Measurements from ENCODE around the gene AP3B1. TPM values are rescaled to one million over a fixed set of nuclear protein-coding genes. Genes with fewer than 3 reads are reported as not detected.

Gene AP3B1
- total RNA-seq, 6 donors from 2014 or later, result 25.7 to 66.9 (median 37.8) TPM

DNA sequence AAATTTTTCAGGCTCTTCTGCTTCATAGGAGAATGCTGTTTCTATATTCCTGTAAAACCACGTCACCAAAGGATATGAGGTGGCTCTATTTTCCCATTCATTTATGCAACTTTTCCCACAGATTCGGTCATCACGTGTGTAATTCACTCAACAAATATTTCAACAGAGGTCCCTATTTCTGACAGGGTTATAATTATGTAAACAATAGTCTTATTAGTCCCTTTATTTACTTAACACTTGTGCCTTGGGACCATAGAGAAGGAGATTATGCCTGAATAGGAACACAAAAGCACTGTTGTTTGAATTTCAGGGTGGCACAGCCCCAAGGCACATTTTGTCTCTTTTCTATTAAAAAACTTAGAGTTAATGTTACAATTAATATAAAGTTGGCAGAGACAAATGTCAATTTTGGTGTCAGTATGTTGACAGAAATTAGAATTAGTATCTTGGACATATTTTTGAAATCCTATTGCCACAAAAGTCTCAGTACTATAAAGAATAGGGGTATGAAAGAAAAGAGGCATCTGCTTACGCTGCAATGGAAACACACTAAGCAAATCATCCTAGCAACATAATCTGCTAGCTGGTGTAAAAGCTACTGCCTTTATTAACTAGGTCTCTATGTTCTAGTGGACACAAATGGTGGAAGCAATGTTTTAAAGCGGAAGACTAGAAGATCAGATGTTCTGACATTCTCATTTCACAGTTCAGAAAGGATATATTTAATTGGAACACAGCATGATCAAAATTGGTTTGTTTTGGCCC lies 289.3 kb downstream of the AP3B1 start:
- Histone ChIP-seq H3K4me1 (peaks cover 0 to 4% (median 1%) of the 10 kb centered on the region in 4 donors), H3K36me3 (peaks cover 0 to 7% (median 0%) of the 10 kb centered on the region in 4 donors), H3K27me3 (no peaks in the 10 kb centered on the region), H3K27ac (no peak overlapping the region), H3K4me3 (no peak overlapping the region), H3K9me3 (no peaks in the 10 kb centered on the region)
- 66 to 77% methylated on average over 5 of the region's 5 CpGs for WGBS, 2 donors
- TF ChIP-seq POLR2AphosphoS5 (IDR thresholded peaks at IDR 0.05) (no peak), POLR2A (IDR thresholded peaks at IDR 0.05) (no peak), EP300 (IDR thresholded peaks at IDR 0.05) (no peak)
- TF ChIP-seq, protein P1, sequence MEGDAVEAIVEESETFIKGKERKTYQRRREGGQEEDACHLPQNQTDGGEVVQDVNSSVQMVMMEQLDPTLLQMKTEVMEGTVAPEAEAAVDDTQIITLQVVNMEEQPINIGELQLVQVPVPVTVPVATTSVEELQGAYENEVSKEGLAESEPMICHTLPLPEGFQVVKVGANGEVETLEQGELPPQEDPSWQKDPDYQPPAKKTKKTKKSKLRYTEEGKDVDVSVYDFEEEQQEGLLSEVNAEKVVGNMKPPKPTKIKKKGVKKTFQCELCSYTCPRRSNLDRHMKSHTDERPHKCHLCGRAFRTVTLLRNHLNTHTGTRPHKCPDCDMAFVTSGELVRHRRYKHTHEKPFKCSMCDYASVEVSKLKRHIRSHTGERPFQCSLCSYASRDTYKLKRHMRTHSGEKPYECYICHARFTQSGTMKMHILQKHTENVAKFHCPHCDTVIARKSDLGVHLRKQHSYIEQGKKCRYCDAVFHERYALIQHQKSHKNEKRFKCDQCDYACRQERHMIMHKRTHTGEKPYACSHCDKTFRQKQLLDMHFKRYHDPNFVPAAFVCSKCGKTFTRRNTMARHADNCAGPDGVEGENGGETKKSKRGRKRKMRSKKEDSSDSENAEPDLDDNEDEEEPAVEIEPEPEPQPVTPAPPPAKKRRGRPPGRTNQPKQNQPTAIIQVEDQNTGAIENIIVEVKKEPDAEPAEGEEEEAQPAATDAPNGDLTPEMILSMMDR (IDR thresholded peaks at IDR 0.05), result no peak
- no peak for ATAC-seq (ENCODE audit: low FRiP score in 2 of 2)
- no peak for DNase-seq

DNA sequence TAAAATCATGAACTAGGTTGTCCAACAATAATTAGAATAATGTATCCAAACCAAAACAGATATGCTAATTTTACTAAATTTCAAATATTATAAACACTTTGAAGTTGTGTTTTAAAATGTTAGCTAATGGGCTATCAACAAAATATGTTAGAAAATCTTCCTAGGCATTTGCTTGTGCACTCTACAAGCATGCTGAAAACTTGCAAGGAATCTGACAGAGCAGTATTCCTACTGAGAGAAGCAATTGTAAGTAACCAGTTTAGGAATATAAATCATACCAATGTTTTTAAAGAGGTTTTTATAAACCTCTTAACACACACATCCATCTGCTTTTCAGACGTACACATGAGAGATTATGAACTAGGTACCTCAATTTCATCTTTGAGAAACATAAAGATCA lies 289.9 kb downstream of the AP3B1 start:
- TF ChIP-seq POLR2AphosphoS5 (IDR thresholded peaks at IDR 0.05) (no peak), EP300 (IDR thresholded peaks at IDR 0.05) (no peak), POLR2A (IDR thresholded peaks at IDR 0.05) (no peak)
- TF ChIP-seq, protein P1 (IDR thresholded peaks at IDR 0.05), result no peak
- Histone ChIP-seq H3K27me3 (no peaks in the 10 kb centered on the region), H3K9me3 (no peaks in the 10 kb centered on the region), H3K4me1 (peaks cover 0 to 4% (median 1%) of the 10 kb centered on the region in 4 donors), H3K27ac (no peak overlapping the region), H3K36me3 (peaks cover 0 to 13% (median 1%) of the 10 kb centered on the region in 4 donors), H3K4me3 (no peak overlapping the region)
- 91 to 93% methylated on average over 1 of the region's 1 CpG for WGBS, 2 donors
- ATAC-seq (ENCODE audit: low FRiP score in 2 of 2), result no peak
- no peak for DNase-seq

DNA sequence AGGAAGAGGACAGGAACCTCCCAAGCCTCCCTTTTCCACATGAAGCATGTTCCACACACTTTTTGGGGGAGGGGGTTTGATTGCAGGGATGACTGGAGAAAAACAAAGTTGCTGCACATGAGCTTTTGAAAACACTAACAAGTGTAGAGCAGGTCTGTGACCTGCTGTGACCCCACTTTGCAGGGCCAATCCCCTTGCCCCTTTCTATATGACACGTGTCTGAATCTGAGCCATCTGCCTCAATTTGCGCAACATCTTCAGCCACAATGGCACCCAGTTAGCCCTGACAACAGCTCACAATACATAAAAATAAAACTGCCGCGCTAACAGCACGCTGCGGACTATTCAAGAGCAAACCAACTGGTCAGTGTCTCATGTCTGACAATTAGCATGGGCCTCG lies 290.6 kb downstream of the AP3B1 start:
- ATAC-seq (ENCODE audit: low FRiP score in 2 of 2) (no peak), DNase-seq (no peak)
- WGBS, 2 donors, result 95 to 96% methylated on average over 7 of the region's 7 CpGs

DNA sequence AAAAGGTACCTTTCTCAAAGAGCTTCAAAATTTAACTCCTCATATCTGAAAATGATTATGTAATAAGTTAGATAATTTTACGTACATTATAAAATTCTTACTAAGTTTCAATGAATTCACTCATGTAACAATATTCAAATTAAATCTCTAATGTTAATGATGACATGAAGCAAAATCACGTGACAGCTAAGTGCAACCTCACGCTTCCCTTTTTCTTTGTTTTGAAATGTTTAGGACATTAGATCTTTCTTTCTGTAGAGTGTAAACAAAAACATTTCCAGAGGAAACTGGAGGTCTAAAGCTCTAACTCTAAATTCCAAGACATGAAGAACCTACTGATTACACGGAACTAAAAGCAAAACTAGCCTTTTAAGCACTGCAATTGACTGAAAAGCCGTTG lies 291.0 kb downstream of the AP3B1 start:
- no peaks in the 10 kb centered on the region for H3K9me3 ChIP-seq
- 69 to 71% methylated on average over 5 of the region's 5 CpGs for WGBS, 2 donors
- DNase-seq (no peak), ATAC-seq (ENCODE audit: low FRiP score in 2 of 2) (no peak)
- no peak for TF ChIP-seq POLR2A (IDR thresholded peaks at IDR 0.05)
- TF ChIP-seq POLR2AphosphoS5 (IDR thresholded peaks at IDR 0.05), result no peak
- TF ChIP-seq, protein P1 (IDR thresholded peaks at IDR 0.05), result no peak
- no peak for TF ChIP-seq EP300 (IDR thresholded peaks at IDR 0.05)
- no peak overlapping the region for H3K4me3 ChIP-seq
- no peaks in the 10 kb centered on the region for H3K27me3 ChIP-seq
- peaks cover 0 to 4% (median 1%) of the 10 kb centered on the region in 4 donors for H3K4me1 ChIP-seq
- H3K36me3 ChIP-seq, result peaks cover 0 to 17% (median 2%) of the 10 kb centered on the region in 4 donors
- H3K27ac ChIP-seq, result no peak overlapping the region

More for the DNA sequence above, 290.6 kb downstream of the AP3B1 start:
- no peak overlapping the region for H3K27ac ChIP-seq
- peaks cover 0 to 4% (median 1%) of the 10 kb centered on the region in 4 donors for H3K4me1 ChIP-seq
- H3K4me3 ChIP-seq, result no peak overlapping the region
- H3K9me3 ChIP-seq, result no peaks in the 10 kb centered on the region
- H3K36me3 ChIP-seq, result peaks cover 0 to 17% (median 2%) of the 10 kb centered on the region in 4 donors
- TF ChIP-seq POLR2A (IDR thresholded peaks at IDR 0.05) (no peak), POLR2AphosphoS5 (IDR thresholded peaks at IDR 0.05) (no peak), EP300 (IDR thresholded peaks at IDR 0.05) (no peak)
- TF ChIP-seq, protein P1 (IDR thresholded peaks at IDR 0.05), result no peak
- no peaks in the 10 kb centered on the region for H3K27me3 ChIP-seq

Measured in upper lobe of left lung (tissue), 6 donors.